HG02852 (cell line): ENCODE results near the gene TMEM151B.
A peak's percentile ranks its signal among the peaks of the same experiment; 100 is the strongest.
"Not testable (repeated sequence)": the region's sequence is repeated elsewhere in the genome, so short reads cannot be mapped to it uniquely, and the experiment has no call there.

Experiments
- ATAC-seq: cut with Tn5 transposase; IDR thresholded peaks from one replicate; pipeline ENCODE4 v1.9.1; 2021; ENCODE audit warnings: mild to moderate bottlenecking, moderate library complexity; ENCODE audit not compliant: unreplicated experiment

TMEM151B gene

GRCh38 chr6:44269921-44270525 is at the start of gene TMEM151B:
TMEM151B (plus strand) TSS chr6:44270450; CDS start chr6:44270743, 293 bp downstream.
- no peak for ATAC-seq

DNA sequence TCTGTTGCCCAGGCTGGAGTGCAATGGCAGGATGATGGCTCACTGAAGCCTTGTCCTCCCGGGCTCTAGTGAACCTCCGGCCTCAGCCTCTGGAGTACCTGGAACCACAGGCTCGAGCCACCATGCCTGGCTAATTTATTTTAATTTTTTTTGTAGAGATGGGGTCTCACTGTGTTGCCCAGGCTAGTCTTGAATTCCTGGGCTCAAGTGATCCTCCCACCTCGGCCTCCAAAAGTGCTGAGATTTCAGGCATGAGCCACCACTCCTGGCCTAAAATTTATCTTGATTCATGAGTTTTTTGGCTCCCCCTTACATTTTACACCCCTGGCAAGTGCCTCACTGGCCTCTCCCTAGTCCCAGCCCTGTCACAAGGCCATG is 49.3 kb upstream of the TMEM151B start:
- no peak for ATAC-seq

DNA sequence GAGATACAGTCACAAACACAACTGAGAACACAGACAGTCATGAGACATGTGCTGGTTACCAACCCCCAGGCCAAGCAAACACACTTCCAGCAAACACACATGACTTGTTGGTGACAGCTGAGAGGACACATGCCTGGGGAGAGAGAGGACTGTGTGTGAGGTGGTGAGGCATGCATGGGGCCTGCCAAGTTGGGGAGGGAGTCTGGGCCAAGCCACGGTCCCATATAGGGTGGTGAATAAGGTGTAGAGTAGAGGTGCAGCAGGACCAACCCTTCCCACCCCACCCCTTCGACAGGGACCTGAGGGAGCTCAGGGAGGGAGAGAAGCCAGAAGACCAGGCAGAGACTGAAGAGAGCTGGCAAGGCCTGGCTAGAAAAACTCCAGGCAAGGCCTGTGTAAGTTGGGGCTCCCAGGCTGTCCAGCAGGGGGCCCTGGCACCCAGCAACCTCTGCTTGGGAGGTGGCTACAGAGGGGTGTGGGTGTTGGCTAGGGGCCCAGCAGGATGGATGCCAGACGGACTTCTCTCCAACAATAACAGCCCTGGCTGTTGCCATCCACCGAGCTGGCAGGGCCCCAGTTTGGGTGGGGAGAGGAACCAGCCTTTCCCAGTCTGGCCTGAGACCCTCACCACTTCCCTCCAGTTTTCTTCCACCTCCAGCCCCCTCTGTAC is 48.8 kb upstream of the TMEM151B start:
- peak; percentile 40 for ATAC-seq

GRCh38 chr6:44221961-44222335 is 48.3 kb upstream of the TMEM151B start:
- no peak for ATAC-seq

DNA sequence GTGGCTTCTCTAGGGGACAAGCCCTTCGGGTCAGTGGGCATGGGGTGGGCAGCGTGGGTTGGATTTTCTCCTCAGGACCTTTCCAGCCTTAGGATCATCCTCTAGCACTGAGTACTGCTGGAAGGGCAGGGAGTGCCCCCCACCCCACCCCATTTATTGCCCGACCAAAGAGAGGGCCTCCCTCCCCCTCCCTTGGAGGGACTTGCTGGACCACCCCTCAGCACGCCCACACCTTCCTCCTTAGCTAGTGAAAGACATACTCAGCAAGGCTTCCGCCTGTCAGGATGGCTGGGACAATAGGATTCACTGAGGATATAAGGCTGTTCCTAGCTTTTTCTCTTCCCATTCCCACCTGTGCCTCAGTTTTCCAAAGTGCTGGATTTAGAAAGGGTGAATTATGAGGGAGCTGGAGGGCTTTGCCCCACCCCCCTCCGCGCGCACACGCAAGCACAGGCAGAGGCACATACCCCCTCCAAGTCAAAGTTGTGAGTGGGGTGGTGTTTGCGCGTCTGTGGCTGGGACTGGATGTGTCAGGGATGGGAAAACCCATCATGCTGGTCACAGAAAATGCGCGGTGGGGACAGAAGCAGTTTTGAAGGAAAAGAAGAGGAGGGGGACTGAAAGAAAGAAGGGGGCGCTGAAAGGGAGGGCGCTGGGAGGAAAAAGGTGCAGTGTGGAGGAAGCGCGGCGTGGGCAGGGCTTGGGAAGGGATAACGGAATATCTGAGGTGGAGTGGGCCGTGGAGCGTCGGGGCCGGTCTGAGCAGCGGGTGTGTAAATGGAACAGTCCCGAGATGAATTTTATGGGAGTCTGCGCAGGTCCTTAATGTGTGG is 47.5 kb upstream of the TMEM151B start:
- no peak for ATAC-seq

- peak; percentile 39 for ATAC-seq
Observed at GRCh38 chr6:44223319-44224028, 46.8 kb upstream of the TMEM151B start, which contains the start of gene SLC29A1. SLC29A1 (plus strand) TSS chr6:44223595; CDS start chr6:44227314, 3,719 bp downstream.

DNA sequence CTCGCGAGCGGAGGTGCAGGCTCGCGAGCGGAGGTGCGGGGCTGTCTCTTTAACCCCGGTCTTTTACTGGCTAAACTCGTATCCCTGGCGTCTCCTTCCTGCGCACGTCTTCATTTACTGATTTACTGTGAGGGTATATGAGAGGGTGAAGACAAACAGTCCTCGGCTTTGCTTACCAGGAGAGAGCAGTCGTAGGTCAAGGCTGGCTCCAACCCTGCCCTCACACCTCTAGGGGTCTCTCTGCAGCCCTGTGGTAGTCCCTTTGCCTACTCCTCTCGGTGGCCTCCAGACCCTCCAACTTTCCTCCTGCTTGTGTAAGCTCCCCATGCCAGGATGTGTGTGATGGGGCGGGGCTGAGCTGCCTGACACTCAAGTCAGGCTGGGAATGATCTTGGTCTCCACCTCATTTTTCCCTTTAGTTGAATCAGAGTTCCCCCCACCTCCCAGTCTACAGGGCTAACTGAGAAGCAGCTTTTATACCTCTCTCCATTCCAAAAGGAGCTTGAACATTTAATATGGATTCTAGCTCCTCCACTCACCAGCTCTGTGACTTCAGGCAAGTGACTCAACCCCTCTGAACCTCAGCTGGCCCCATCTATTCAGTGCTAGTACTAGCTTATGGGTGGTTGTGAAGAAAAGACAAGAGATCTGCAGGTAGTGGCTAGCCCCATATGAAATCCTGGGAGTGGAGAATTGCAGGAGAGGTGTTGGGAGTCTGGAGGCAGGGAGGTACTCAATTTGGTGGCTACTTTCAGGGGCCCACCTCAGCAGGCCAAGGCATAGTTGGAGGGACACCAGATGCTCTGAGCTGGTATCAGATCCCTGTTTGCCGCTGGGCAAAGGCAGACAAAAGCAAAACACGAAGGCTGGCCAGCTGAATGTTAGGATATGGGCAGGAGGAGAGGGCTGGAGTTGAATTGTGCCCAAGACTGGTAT is 46.0 kb upstream of the TMEM151B start:
- ATAC-seq, result no peak

GRCh38 chr6:44224965-44225305 is 45.3 kb upstream of the TMEM151B start:
- no peak for ATAC-seq

DNA sequence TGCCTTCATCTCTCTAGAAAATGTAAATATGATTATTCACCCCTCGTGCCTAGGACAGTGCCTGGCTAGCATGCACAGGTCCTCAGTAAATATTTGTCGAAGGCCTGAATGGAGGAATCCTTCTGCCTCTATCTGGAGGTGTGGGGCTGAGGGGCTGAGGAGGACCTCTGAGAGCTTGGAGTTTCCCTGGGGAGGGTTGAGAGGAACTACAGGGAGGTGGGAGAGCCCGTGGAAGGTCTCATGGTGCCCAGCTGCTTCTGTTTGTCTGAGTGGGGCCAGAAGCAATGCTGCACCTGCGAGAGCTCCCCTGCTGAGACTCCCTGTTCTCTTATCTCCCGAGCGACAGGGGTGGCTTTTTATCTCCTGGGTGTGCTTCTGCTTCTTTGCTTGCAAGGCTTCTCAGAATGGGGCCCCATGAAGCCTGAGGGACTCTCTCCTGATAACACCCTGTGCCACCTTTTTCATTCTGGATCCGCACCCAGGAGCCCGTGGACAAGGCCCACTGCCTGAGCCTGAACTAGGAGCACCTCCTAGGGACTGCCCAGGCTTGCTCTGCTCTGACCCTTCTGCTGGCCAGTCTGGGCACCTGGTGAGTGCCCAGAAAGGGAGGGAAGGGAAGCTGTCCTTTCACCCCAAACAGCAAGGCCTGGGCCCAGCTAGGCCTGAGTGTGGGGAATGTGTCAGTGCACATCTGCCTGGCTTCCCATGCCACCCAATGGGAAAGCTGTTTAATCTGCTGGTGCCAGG is 44.5 kb upstream of the TMEM151B start:
- no peak for ATAC-seq

GRCh38 chr6:44226368-44227147 is 43.7 kb upstream of the TMEM151B start:
- no peak for ATAC-seq

DNA sequence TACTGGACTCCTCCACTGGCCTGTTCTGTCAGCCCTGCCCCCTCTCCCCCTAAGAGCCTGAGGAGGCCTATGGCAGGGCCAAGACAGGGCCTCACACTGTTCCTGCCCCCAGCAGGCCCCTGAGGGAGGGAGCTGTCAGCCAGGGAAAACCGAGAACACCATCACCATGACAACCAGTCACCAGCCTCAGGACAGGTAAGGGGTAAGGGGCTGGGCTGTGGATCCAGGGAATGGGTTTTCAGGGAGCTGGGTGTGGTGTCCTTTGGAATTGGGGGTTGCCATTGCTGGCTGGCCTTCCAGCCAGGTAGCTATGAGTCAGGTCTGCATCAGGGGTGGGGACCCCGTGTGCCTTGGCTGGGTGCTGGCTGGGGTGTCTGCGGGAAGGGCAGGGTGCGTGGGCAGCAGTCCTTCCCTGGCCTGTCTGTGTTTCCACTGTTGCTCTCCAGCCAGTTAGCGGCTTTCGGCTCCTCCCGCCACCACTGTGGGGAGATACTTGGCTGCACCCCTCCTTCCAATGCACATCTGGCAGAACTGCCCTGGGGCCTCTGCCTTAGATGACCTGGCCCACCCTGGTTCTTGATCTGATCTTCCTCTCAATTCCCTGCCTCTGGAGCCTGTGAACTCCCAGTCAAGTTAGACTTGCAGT is 43.0 kb upstream of the TMEM151B start:
- no peak for ATAC-seq

GRCh38 chr6:44228031-44228430 is 42.2 kb upstream of the TMEM151B start:
- no peak for ATAC-seq

GRCh38 chr6:44228433-44228832 is 41.8 kb upstream of the TMEM151B start:
- ATAC-seq, result no peak

- no peak for ATAC-seq
Observed at GRCh38 chr6:44228836-44229235, 41.4 kb upstream of the TMEM151B start.

- ATAC-seq, result no peak
Observed at GRCh38 chr6:44229376-44230033, 40.7 kb upstream of the TMEM151B start.

DNA sequence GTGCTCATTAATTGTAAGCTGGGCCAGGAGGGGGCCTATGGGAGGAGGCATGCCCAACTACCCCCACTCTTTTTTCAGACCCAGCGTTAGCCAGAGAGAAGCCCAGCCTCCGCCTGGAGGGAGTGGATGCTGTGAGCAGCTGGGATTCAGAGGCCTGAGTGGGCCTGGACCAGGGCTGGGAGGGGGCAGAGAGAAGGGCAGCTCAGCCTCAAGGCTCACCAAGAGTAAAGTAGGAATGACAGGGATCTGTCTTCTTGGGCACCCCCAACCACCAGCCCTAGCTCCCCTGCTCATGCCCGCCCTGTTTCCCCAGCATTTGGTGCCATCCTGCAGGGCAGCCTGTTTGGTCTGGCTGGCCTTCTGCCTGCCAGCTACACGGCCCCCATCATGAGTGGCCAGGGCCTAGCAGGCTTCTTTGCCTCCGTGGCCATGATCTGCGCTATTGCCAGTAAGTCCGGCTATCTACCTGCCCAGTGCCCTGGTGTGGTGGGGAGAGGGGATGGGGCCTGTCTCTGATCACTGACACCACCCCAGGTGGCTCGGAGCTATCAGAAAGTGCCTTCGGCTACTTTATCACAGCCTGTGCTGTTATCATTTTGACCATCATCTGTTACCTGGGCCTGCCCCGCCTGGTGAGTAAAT is 40.1 kb upstream of the TMEM151B start:
- ATAC-seq, result no peak

GRCh38 chr6:44231426-44231825 is 38.8 kb upstream of the TMEM151B start:
- ATAC-seq, result not testable (repeated sequence)
